ENCODE data around the gene GOSR2. TPM values are rescaled to one million over a fixed set of nuclear protein-coding genes. Genes with fewer than 3 reads are reported as not detected.
A peak's percentile ranks its signal among the peaks of the same experiment; 100 is the strongest.

GOSR2 gene
- total and polyA plus RNA-seq, 2 of the 4 experiments (the other 2 are of a cell fraction), result 63.4 to 75.6 TPM

- intact Hi-C loops (cut with micrococcal nuclease), result loop anchor here (10.0 kb wide), 1 partner anchor 215 kb away; no protein-coding TSS in a partner anchor
- no peak overlapping the region for H2AFZ ChIP-seq (replicated peaks; ENCODE audit: low read length, poor library complexity)
- no peak overlapping the region for H4K5ac ChIP-seq (ENCODE audit: low read depth, low read length)
- ChIA-PET POLR2A (ENCODE audit: unreplicated experiment) (interaction anchor here (0.6 kb wide), 1 partner anchor 875 kb away, joined by 3 read pairs; no protein-coding TSS in a partner anchor), CTCF (interaction anchor here (0.6 to 0.7 kb wide), 2 partner anchors 12 to 62 kb away, joined by 3 to 4 read pairs; no protein-coding TSS in a partner anchor)
- no peak overlapping the region for H3K27ac ChIP-seq (ENCODE audit: insufficient read depth, low read length)
- DNase-seq, result no peak
- H3K14ac ChIP-seq (replicated peaks; ENCODE audit: low read depth, low read length), result no peak overlapping the region
- no peak overlapping the region for H3K18ac ChIP-seq (ENCODE audit: low read depth, low read length)
- H4K8ac ChIP-seq (ENCODE audit: low read depth in 2 of 2, low read length in 2 of 2), result no peak overlapping the region
- H2BK120ac ChIP-seq (ENCODE audit: low read depth, low read length), result no peak overlapping the region
- ATAC-seq (ENCODE audit: low read depth), result no peak
- peaks cover 38% of the 10 kb centered on the region for H3K36me3 ChIP-seq (ENCODE audit: control insufficient read depth, insufficient read depth, low read length)
- H3K4ac ChIP-seq (ENCODE audit: low read depth, low read length), result no peak overlapping the region
- H3K23ac ChIP-seq (ENCODE audit: low read depth, low read length), result no peak overlapping the region
- H3K4me2 ChIP-seq (ENCODE audit: low read depth, low read length), result no peak overlapping the region
- no TSS peak for BruUV-seq (replicated peaks)
- no peak overlapping the region for H4K91ac ChIP-seq (ENCODE audit: insufficient read depth, low read depth, low read length)
- H2AK5ac ChIP-seq (ENCODE audit: low read depth, low read length), result no peak overlapping the region
- H3K56ac ChIP-seq (ENCODE audit: extremely low read depth, insufficient read depth, low read length), result no peak overlapping the region
- no peak overlapping the region for H2BK20ac ChIP-seq (ENCODE audit: low read depth, low read length)
- H2AK9ac ChIP-seq (replicated peaks; ENCODE audit: low read depth, low read length, poor library complexity), result peak overlapping the region; percentile 60
- 100% methylated on average over 1 of the region's 4 CpGs; no CpG with 5 or more reads in 1 of the 2 experiments for WGBS, 2 experiments (ENCODE audit: extremely low coverage in 2 of 2, insufficient read length in 1 of 2)
- H3K9me3 ChIP-seq (ENCODE audit: control insufficient read depth, insufficient read depth, low read length), result no peaks in the 10 kb centered on the region
- peaks cover 14% of the 10 kb centered on the region for H3K9me1 ChIP-seq (ENCODE audit: insufficient read depth, low read length)
- peaks cover 35 to 82% of the 10 kb centered on the region in 2 experiments for H3K79me1 ChIP-seq (ENCODE audit: low read depth in 1 of 2, low read length in 2 of 2)
- no peak overlapping the region for H2BK5ac ChIP-seq (ENCODE audit: low read depth, low read length, poor library complexity, severe bottlenecking)
- H2BK15ac ChIP-seq (ENCODE audit: low read depth, low read length), result no peak overlapping the region
- H3K27me3 ChIP-seq (ENCODE audit: control insufficient read depth, insufficient read depth, low read length), result no peaks in the 10 kb centered on the region
- H3K4me3 ChIP-seq (ENCODE audit: insufficient read depth, low read depth, low read length), result no peak overlapping the region
- H4K20me1 ChIP-seq (ENCODE audit: insufficient read depth, low read length), result peaks cover 52% of the 10 kb centered on the region
- dilution Hi-C loops (cut with HindIII; ENCODE audit: low sequenced_read_pairs, unreplicated experiment), result no loop called here
- peaks cover 6% of the 10 kb centered on the region for H3K4me1 ChIP-seq (ENCODE audit: control insufficient read depth, insufficient read depth, low read length)
- TF ChIP-seq CTCF (conservative IDR thresholded peaks at IDR 0.05; ENCODE audit: low read depth, low read length) (no peak), MAFK (IDR thresholded peaks at IDR 0.05; ENCODE audit: low read depth, low read length) (no peak), BHLHE40 (IDR thresholded peaks at IDR 0.05; ENCODE audit: low read depth, low read length) (no peak), NFE2L2 (IDR thresholded peaks at IDR 0.05; ENCODE audit: low read depth, low read length) (no peak), POLR2A (IDR thresholded peaks at IDR 0.05; ENCODE audit: low read depth, low read length) (no peak), FOS (IDR thresholded peaks at IDR 0.05; ENCODE audit: low read depth, low read length) (no peak), MXI1 (IDR thresholded peaks at IDR 0.05; ENCODE audit: borderline replicate concordance, low read depth, low read length) (no peak), ELK1 (IDR thresholded peaks at IDR 0.05; ENCODE audit: borderline replicate concordance, low read depth, low read length) (no peak), MAZ (IDR thresholded peaks at IDR 0.05; ENCODE audit: borderline replicate concordance, low read depth, low read length) (no peak), USF2 (IDR thresholded peaks at IDR 0.05; ENCODE audit: low read depth, low read length) (no peak)
- H3K9ac ChIP-seq (ENCODE audit: low read depth, low read length), result no peak overlapping the region
- in situ Hi-C loops (cut with MboI; ENCODE audit: low sequenced_read_pairs), result no loop called here
Observed at GRCh38 chr17:46930051-46930450, 7.1 kb downstream of the GOSR2 start.
